Endothelial cell of umbilical vein (primary cell): ENCODE measurements around the gene FAM83E. TPM values are rescaled to one million over a fixed set of nuclear protein-coding genes. Genes with fewer than 3 reads are reported as not detected.

Experiments
- BruUV-seq: library from RNA; stranded (reverse); fragments of 400-500 nt; replicated peaks from 2 replicates; lab custom pipeline; 2021; lab: Mats Ljungman, UMichigan
- CTCF ChIA-PET: fragments of 300-600, 350-600 bp; sonication (Branson Sonifier 250); formaldehyde crosslinking; loops from one replicate; lab custom pipeline; 2021; ENCODE audit warnings: antibody characterized with exemption, inconsistent platforms; lab: Charles Lee
- POLR2A ChIA-PET: fragments of 300-600, 350-600 bp; sonication (Branson Sonifier 250); formaldehyde crosslinking; loops from one replicate; lab custom pipeline; 2021; ENCODE audit warnings: antibody characterized with exemption, inconsistent platforms; lab: Charles Lee
- DNase-seq: peaks from one replicate; pipeline ENCODE4 v3.0.0-alpha.2; 2011; ENCODE audit warnings: low read depth, low spot score
- FAIRE-seq: peaks from 2 replicates; lab custom pipeline; 2011; peaks lifted over from hg19 to GRCh38; lab: Jason Lieb, UNC
- H2AFZ ChIP-seq: 2 replicates; pipeline ENCODE4 v1.6.0; 2012; ENCODE audit warnings: low read depth, low read length, control low read depth, inconsistent platforms
- H3K27ac ChIP-seq: 2 replicates; pipeline ENCODE4 v1.5.1; 2011; ENCODE audit warnings: low read depth, mild to moderate bottlenecking, control low read depth, low read length, moderate library complexity; ENCODE audit not compliant: insufficient read depth
- H3K27me3 ChIP-seq, 2 experiments: 2 replicates each; pipeline versions ENCODE4 v1.6.0 to v1.6.1; 2011; ENCODE audit warnings: low read length in 2 of 2, mixed read lengths in 1 of 2; ENCODE audit not compliant: control insufficient read depth in 2 of 2, insufficient read depth in 2 of 2
- H3K36me3 ChIP-seq, 2 experiments: 2 replicates in 1 of 2; 3 replicates in 1 of 2; pipeline ENCODE4 v1.5.1; 2011; ENCODE audit warnings: low read length in 2 of 2, mild to moderate bottlenecking in 1 of 2, moderate library complexity in 1 of 2; ENCODE audit not compliant: control insufficient read depth in 2 of 2, insufficient read depth in 2 of 2; ENCODE audit errors: extremely low read depth in 1 of 2
- H3K4me1 ChIP-seq: 3 replicates; pipeline ENCODE4 v1.5.1; 2011; ENCODE audit warnings: mild to moderate bottlenecking, low read length; ENCODE audit not compliant: control insufficient read depth, insufficient read depth; ENCODE audit errors: extremely low read depth
- H3K4me2 ChIP-seq: 2 replicates; pipeline ENCODE4 v1.6.1; 2011; ENCODE audit warnings: low read length, control low read depth, mixed read lengths; ENCODE audit not compliant: insufficient read depth
- H3K4me3 ChIP-seq, 3 experiments: fragments of 200-600 bp in 1 of 3; sonication (generic), shearing (Covaris generic) in 1 of 3; replicated peaks in 1 of 3; 2 replicates each; pipeline ENCODE4 v1.5.1; 2011 to 2016; ENCODE audit warnings: control low read depth in 3 of 3, low read length in 3 of 3, mild to moderate bottlenecking in 2 of 3, inconsistent platforms in 1 of 3, low read depth in 1 of 3, moderate library complexity in 1 of 3; ENCODE audit not compliant: insufficient read depth in 1 of 3
- H3K79me2 ChIP-seq: 2 replicates; pipeline ENCODE4 v1.6.0; 2012; ENCODE audit warnings: low read length, inconsistent platforms; ENCODE audit not compliant: control insufficient read depth, insufficient read depth
- H3K9ac ChIP-seq: replicated peaks from 2 replicates; pipeline ENCODE3; 2011; ENCODE audit warnings: low read length, control low read depth; ENCODE audit not compliant: insufficient read depth; ENCODE audit errors: extremely low read depth
- H3K9me1 ChIP-seq: replicated peaks from 3 replicates; pipeline ENCODE4 v1.6.0; 2011; ENCODE audit warnings: mild to moderate bottlenecking, low read length; ENCODE audit not compliant: control insufficient read depth, insufficient read depth; ENCODE audit errors: extremely low read depth
- H3K9me3 ChIP-seq: replicated peaks from 2 replicates; pipeline ENCODE4 v1.5.1; 2012; ENCODE audit warnings: low read length, inconsistent platforms; ENCODE audit not compliant: control insufficient read depth, insufficient read depth
- H4K20me1 ChIP-seq: replicated peaks from 2 replicates; pipeline ENCODE3; 2011; ENCODE audit warnings: mild to moderate bottlenecking, low read length; ENCODE audit not compliant: control insufficient read depth, insufficient read depth; ENCODE audit errors: extremely low read depth
- CTCF ChIP-seq, 2 donors: IDR thresholded peaks; 1 replicate in 1 of 2; 2 replicates in 1 of 2; pipeline ENCODE4 v1.5.1; 2011; ENCODE audit warnings: low read length in 2 of 2, mild to moderate bottlenecking in 2 of 2, moderate library complexity in 2 of 2, control low read depth in 1 of 2, inconsistent platforms in 1 of 2, low read depth in 1 of 2; ENCODE audit not compliant: insufficient read depth in 1 of 2; ENCODE audit errors: extremely low read depth in 1 of 2
- EZH2 ChIP-seq: IDR thresholded peaks from 2 replicates; pipeline ENCODE4 v1.6.1; 2012; ENCODE audit warnings: borderline replicate concordance, low read depth, mild to moderate bottlenecking, moderate library complexity, low read length, inconsistent platforms; ENCODE audit not compliant: severe bottlenecking
- FOS ChIP-seq: IDR thresholded peaks from 2 replicates; pipeline ENCODE4 v1.6.1; 2011; ENCODE audit warnings: mild to moderate bottlenecking, low read length, moderate library complexity, borderline replicate concordance; ENCODE audit not compliant: insufficient read depth
- GATA2 ChIP-seq: IDR thresholded peaks from 2 replicates; pipeline ENCODE4 v1.7.0; 2011; ENCODE audit warnings: low read depth, mild to moderate bottlenecking, moderate library complexity, mixed read lengths, low read length; ENCODE audit not compliant: insufficient read length, insufficient read depth
- JUN ChIP-seq: IDR thresholded peaks from 2 replicates; pipeline ENCODE4 v1.6.1; 2011; ENCODE audit warnings: borderline replicate concordance, low read depth; ENCODE audit not compliant: insufficient read length, insufficient read depth
- MYC ChIP-seq: IDR thresholded peaks from one replicate; pipeline ENCODE4 v1.6.1; 2011; ENCODE audit warnings: mild to moderate bottlenecking, low read depth, low read length
- POLR2A ChIP-seq: IDR thresholded peaks from 2 replicates; pipeline ENCODE4 v1.6.1; 2012; ENCODE audit warnings: low read depth, mild to moderate bottlenecking, control low read depth, low read length
- POLR2AphosphoS5 ChIP-seq: IDR thresholded peaks from 2 replicates; pipeline ENCODE4 v1.6.1; 2012; ENCODE audit warnings: low read depth, mild to moderate bottlenecking, control low read depth, low read length, moderate library complexity; ENCODE audit not compliant: insufficient read depth
- dilution Hi-C: fragments of 300-500 bp; cut with MboI; formaldehyde crosslinking; loops from one replicate; pipeline ENCODE4 v1.15.0; 2019; ENCODE audit warnings: low sequenced_read_pairs; ENCODE audit not compliant: extremely low pct_ligation_motif_present
- intact Hi-C: fragments of 100-400 bp; cut with micrococcal nuclease; formaldehyde crosslinking; loops from one replicate; pipeline ENCODE4 v1.10.0; 2022
- polyA plus RNA-seq, 4 experiments: library from polyadenylated mRNA; depleted of rRNA in 3 of 4; stranded (reverse) in 3 of 4; unstranded in 1 of 4; fragments of >200 nt; gene quantifications; 2 replicates each; pipeline versions ENCODE4 v1.2.1 to v1.2.3, GENCODE V29; 2011 to 2012; ENCODE audit warnings: missing spikeins in 1 of 4
- total RNA-seq: library from RNA; stranded (reverse); gene quantifications from 2 replicates; pipeline ENCODE4 v1.2.3, GENCODE V29; 2021
- TF ChIP-seq, protein P1 (sequence below): IDR thresholded peaks from 2 replicates; pipeline ENCODE4 v1.6.1; 2011; ENCODE audit not compliant: insufficient read depth, insufficient read length

The FAM83E gene
- total and polyA plus RNA-seq, 2 donors (not counting 3 experiments of a cell fraction or from before 2014, with no cell fraction given), result 0.04 to 1.7 TPM

DNA sequence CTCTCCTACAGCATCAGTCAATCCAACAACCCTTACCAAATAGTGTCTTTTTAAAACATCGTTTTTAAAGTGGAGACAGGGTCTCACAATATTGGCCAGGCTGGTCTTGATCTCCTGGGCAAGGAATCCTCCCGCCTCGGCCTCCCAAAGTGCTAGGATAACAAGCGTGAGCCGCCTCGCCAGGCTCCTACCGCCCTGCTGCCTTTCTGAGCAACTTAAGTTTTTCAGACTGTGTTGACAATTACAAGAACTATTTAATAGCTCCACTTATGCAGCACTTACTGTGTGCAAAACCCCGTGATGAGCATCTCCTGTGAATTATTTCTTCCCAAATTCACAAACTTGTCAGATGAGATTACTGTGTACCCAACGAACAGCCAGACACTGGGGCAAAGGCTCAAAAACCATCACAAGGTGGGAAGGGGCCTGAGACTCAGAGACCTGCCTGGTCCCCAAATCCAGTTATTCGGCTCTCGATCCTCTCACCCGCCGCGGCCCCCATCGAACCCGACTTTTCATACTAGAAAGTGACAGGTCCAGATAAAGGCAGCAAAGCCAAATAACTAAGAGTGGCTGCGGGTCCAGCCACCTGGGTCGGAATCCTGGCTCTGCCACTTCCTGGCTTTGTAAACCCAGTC, 3.5 kb upstream of the FAM83E start:
- intact Hi-C loops, result no loop called here
- Histone ChIP-seq H4K20me1 (no peaks in the 10 kb centered on the region), H2AFZ (no peak overlapping the region), H3K4me3 (peak overlapping the region; percentile 85 to 99 (median 96)), H3K9me1 (no peaks in the 10 kb centered on the region), H3K27me3 (no peaks in the 10 kb centered on the region), H3K9ac (peak overlapping the region; percentile 99), H3K9me3 (no peaks in the 10 kb centered on the region), H3K4me1 (peaks cover 26% of the 10 kb centered on the region), H3K4me2 (peak overlapping the region; percentile 99), H3K36me3 (peaks cover 19 to 24% of the 10 kb centered on the region in 2 experiments), H3K27ac (peak overlapping the region; percentile 86), H3K79me2 (peaks cover 38% of the 10 kb centered on the region)
- ChIA-PET POLR2A (interaction anchor here (0.8 to 1.6 kb wide), 5 partner anchors 10 to 45 kb away, joined by 3 to 15 read pairs (median 4); no protein-coding TSS in a partner anchor), CTCF (interaction anchor here (0.7 to 2.0 kb wide), 4 partner anchors 10 to 224 kb away, joined by 4 to 12 read pairs (median 5); partner anchors contain the start of gene CA11)
- dilution Hi-C loops, result no loop called here
- no peak for DNase-seq
- peak; percentile 66 for FAIRE-seq
- BruUV-seq, result TSS peak; percentile 69
- TF ChIP-seq MYC (no peak), FOS (no peak), POLR2A (no peak), EZH2 (no peak), JUN (no peak), CTCF (IDR thresholded peaks at IDR 0.05; ENCODE audit: extremely low read depth in 1 of 2, insufficient read depth in 1 of 2, low read depth in 1 of 2, low read length in 2 of 2) (no peak), POLR2AphosphoS5 (no peak), GATA2 (no peak)
- TF ChIP-seq, protein P1, sequence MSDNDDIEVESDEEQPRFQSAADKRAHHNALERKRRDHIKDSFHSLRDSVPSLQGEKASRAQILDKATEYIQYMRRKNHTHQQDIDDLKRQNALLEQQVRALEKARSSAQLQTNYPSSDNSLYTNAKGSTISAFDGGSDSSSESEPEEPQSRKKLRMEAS, result no peak
